Stimulated activated CD4-positive, alpha-beta T cell treated with anti-CD3 and anti-CD28 coated beads, Interleukin-1b, Interleukin-23, amount 100 ng/mL, for 1 hour (primary cell): ENCODE data around the gene TBC1D1.

Experiments used
- DNase-seq, 2 donors: peaks; one replicate each; pipeline ENCODE4 v3.0.0-alpha.2; 2020; ENCODE audit warnings: low read depth in 2 of 2

Gene TBC1D1

GRCh38 chr4:37991623-37992410, 100.9 kb downstream of the TBC1D1 start:
- no peak for DNase-seq

GRCh38 chr4:37993806-37994205, 102.9 kb downstream of the TBC1D1 start:
- DNase-seq = no peak

- no peak for DNase-seq
Observed at GRCh38 chr4:37994569-37994968, 103.7 kb downstream of the TBC1D1 start.

- no peak for DNase-seq
Observed at GRCh38 chr4:37995299-37995821, 104.5 kb downstream of the TBC1D1 start.

GRCh38 chr4:37995981-37996775, 105.3 kb downstream of the TBC1D1 start:
- DNase-seq = no peak

- no peak for DNase-seq
Observed at GRCh38 chr4:37998226-37998625, 107.3 kb downstream of the TBC1D1 start.

GRCh38 chr4:37999000-37999716, 108.3 kb downstream of the TBC1D1 start:
- DNase-seq = no peak

GRCh38 chr4:37999965-38000364, 109.1 kb downstream of the TBC1D1 start:
- no peak for DNase-seq

- no peak for DNase-seq
Observed at GRCh38 chr4:38001927-38002326, 111.0 kb downstream of the TBC1D1 start.

- DNase-seq = no peak
Observed at GRCh38 chr4:38002451-38003071, 111.7 kb downstream of the TBC1D1 start.

- DNase-seq = no peak
Observed at GRCh38 chr4:38003102-38003501, 112.2 kb downstream of the TBC1D1 start.

- no peak for DNase-seq
Observed at GRCh38 chr4:38003628-38004027, 112.7 kb downstream of the TBC1D1 start.

GRCh38 chr4:38004062-38004461, 113.2 kb downstream of the TBC1D1 start:
- no peak for DNase-seq

- no peak for DNase-seq
Observed at GRCh38 chr4:38004887-38005286, 114.0 kb downstream of the TBC1D1 start.

- no peak for DNase-seq
Observed at GRCh38 chr4:38005637-38006036, 114.8 kb downstream of the TBC1D1 start.

GRCh38 chr4:38007645-38008044, 116.8 kb downstream of the TBC1D1 start:
- no peak for DNase-seq

GRCh38 chr4:38008571-38009021, 117.7 kb downstream of the TBC1D1 start:
- no peak for DNase-seq

- DNase-seq = no peak
Observed at GRCh38 chr4:38009421-38009820, 118.5 kb downstream of the TBC1D1 start.

- DNase-seq = no peak
Observed at GRCh38 chr4:38009949-38010348, 119.1 kb downstream of the TBC1D1 start.

GRCh38 chr4:38011511-38012162, 120.8 kb downstream of the TBC1D1 start:
- no peak for DNase-seq
